GM19468 (cell line): ENCODE data around the gene TAS2R19.
"Not testable (repeated sequence)": the region's sequence is repeated elsewhere in the genome, so short reads cannot be mapped to it uniquely, and the experiment has no call there.

Experiments
- ATAC-seq: cut with Tn5 transposase; IDR thresholded peaks from one replicate; pipeline ENCODE4 v1.9.1; 2021; ENCODE audit warnings: mild to moderate bottlenecking, moderate library complexity, moderate number of reproducible peaks; ENCODE audit not compliant: unreplicated experiment; ENCODE audit errors: extremely low read depth

The TAS2R19 gene

GRCh38 chr12:11022520-11022919 lies at the start of gene TAS2R19:
Gene TAS2R19, minus strand, starts transcription at chr12:11022620. Its CDS starts 49 bp downstream, at chr12:11022571.
- no peak for ATAC-seq

DNA sequence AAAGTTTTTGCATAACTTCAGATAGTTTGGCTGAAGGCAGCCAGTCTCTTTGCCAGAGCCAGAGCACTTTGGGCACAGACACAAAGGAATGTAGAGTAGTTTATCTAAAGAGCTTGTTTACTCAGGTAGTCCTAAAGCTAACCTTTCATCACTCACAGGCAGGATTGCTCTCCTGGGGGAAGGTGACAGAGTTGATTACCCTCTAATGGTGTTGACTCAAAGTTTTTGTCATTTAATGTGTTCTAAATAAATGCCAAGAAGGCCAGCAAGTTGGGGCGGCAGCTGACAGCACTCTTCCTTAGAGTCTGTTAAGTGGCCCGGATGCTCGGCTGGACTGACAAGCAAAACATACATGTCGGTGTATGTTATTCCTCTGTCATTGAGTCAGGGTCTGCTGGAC lies 49.0 kb upstream of the TAS2R19 start:
- no peak for ATAC-seq

DNA sequence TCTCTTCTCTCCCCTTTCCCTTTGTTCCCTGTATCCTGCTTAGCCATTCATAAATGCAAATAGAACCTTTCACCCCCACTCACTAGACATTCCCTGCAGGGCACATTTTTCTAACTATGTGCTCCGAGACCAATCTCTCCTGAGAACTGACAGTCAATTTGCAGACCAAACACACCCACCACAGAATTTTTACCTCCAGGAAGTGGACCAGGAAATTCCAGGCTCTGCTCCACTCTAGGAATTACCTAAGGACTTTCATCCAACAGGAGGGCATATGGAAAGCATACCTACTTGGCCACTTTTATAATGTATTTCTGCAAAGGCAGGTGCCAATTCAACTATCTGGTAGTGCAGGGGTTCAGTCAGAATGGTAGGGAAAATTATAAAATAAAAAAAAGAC lies 48.6 kb upstream of the TAS2R19 start:
- ATAC-seq = no peak

DNA sequence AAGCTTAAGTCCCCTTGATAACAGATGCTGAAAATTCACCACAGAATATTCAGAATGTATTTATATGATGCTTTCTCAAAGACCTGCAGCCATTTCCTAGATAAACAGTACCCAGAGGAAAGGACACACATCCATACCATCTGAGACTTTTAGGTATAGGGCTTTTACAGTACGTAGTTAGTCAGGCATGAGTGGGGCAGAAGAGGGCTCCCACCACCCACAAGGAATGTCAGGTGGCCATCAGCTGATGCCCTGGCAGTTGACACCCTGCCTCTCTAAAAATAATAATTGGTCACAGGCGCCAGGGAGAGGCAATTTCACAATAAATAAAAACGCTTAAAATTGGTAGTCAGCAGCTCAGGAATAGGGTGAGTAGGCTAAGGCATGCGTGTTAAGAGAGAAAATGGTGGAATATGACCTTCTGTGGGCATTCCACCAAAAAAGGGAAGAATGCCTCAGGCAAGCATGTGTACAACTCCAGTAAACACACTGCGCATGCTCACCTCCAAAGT lies 47.5 kb upstream of the TAS2R19 start:
- no peak for ATAC-seq

- ATAC-seq = no peak
These were observed 45.1 kb upstream of the TAS2R19 start for GRCh38 chr12:11067514-11067913.

GRCh38 chr12:11062194-11062593 lies 39.8 kb upstream of the TAS2R19 start, which contains the start of gene TAS2R46:
Gene TAS2R46, minus strand, starts transcription at chr12:11062294. Its CDS starts 0 bp downstream, at chr12:11062294.
- ATAC-seq = not testable (repeated sequence)

GRCh38 chr12:11059784-11060183 lies 37.4 kb upstream of the TAS2R19 start:
- ATAC-seq = no peak

DNA sequence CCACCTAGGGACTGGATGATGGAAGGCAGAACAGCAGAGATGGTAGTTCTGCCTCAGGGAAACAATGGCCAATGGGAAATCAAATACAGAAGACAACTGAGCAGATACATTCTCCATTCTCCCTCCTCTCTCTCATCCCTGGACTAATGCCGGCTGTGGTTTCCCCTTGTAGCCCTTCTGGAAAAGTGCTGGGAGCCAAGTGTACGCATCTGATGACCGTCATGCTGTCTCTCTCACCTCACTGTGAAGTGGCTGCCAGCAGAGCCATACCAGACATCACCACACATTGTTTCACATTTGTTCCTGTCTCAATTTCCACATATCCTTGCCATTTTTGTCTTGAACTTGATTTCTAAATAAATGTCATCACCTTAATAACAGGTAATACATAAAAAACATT lies 36.6 kb upstream of the TAS2R19 start:
- ATAC-seq = no peak

DNA sequence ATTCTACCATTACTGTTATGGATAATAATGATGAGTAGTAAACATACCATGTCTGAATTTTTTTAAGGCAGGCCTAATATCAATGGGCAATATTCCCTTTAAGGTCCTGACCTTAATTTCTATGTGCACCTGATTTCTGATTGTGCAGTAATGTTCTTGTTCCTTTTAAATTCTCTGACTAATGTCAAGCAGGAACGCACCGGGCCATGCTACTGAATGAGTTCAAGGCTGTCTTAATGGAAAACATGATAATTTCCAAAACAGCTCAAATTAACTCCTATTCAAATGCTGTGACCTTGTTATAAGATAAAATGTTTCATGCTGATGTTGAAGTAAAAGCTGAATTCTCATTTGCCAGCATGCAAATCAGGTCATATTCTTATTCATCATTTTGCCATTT lies 32.9 kb upstream of the TAS2R19 start:
- no peak for ATAC-seq

GRCh38 chr12:11049806-11050531 lies 27.5 kb upstream of the TAS2R19 start:
- ATAC-seq = not testable (repeated sequence)

DNA sequence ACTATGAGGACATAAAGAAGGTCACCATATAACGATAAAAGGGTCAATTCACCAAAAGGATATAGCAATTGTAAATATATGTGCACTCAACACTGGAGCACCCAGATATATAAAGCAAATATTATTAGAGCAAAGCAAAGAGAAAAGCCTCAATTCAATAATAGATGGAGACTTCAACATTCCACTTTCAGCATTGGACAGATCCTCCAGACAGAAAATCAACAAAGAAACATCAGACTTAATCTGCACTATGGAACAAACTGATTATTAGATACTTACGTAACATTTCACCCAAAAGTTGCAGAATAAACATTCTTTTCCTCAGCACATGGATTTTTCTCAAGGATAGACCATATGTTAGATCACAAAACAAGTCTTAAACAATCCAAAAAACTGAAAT lies 18.9 kb upstream of the TAS2R19 start:
- not testable (repeated sequence) for ATAC-seq

- ATAC-seq = no peak
These were observed 17.7 kb upstream of the TAS2R19 start for GRCh38 chr12:11040162-11040561.

DNA sequence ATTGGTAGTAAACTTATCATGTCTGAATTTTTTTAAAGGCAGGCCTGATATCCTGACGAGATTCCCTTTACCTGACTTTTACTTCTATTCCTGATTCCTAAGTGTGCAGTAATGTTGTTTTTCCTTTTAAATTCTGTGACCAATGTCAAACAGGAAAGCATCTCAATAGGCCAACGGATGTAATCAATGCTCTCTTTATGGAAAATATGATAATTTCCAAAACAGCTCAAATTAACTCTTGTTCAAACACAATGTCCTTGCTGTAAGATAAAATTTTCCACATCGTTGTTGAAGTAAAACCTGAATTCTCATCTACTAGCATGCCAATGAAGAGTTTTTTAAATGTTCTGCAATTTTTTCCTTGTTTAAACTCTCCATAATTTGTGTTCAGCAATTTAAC lies 16.8 kb upstream of the TAS2R19 start:
- no peak for ATAC-seq

- not testable (repeated sequence) for ATAC-seq
These were observed 11.5 kb upstream of the TAS2R19 start for GRCh38 chr12:11033959-11034358.

DNA sequence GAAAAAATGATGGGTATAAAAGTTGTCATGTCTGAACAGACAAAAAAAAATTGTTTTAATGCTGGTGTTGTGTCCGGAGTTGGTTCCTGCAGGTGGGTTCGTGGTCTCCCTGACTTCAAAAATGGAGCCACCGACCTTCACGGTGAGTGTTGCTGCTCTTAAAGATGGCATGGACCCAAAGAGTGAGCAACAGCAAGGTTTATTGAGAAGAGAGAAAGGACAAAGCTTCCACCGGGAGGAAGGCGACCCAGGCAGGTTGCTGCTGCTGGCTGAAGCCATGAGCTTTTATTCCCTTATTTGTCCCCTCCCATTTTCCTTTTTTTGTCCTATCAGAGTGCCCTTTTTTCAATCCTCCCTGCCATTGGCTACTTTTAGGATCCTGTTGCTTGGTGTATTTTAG lies 8.9 kb upstream of the TAS2R19 start, which contains the start of gene TAS2R31:
Gene TAS2R31 (minus strand): TSS at position 101 of the 400 bp plus-strand sequence. CDS start 72 bp downstream, at position 29.
- ATAC-seq = no peak

GRCh38 chr12:11026118-11026517 lies 3.7 kb upstream of the TAS2R19 start:
- ATAC-seq = no peak

GRCh38 chr12:11023387-11023786 lies 967 bp upstream of the TAS2R19 start:
- no peak for ATAC-seq

DNA sequence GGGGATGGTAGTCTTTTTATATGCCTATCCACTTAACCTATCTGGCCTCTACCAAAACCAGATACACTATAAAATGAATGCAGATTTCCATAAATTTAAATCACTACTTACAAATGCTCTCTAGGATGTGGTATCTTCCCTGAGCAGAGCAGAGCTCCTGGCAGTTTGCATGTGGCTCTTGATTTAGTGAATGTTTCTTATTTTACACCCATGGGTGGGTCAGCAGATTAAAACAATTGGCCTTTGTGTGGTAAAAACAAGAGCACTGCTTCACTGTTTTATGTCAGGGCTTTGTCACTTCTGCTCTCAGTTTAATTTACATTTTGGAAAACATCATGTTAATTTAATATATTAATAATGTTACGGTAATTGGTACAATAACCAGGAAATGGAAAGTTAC lies 5.5 kb downstream of the TAS2R19 start:
- ATAC-seq = no peak

DNA sequence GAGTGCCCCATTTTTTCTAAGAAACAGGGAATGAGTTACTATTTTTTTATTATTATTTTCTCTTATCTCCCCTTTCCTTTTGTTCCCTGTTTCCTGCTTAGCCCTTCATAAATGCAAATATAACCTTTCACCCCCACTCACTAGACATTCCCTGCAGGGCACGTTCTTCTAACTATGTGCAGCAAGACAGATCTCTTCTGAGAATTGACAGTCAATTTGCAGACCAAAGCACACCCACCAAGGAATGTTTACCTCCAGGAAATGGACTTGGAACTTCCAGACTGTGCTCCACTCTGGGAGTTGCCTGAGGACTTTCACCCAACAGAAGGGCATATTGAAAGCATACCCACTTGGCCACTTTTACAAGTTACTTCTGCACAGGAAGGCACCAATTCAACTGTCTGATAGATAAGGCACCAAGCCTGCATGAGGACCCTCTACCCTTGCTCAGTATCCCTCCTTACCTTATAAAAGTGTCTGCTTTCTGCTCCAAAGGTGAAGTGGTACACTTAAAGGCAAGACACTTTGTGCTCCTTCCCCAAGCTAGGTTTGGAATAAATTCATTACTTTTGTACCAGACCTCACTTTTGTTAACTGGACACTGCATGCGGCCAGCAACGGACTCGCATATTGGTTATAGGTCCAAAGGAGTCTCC lies 6.5 kb downstream of the TAS2R19 start:
- ATAC-seq = no peak

DNA sequence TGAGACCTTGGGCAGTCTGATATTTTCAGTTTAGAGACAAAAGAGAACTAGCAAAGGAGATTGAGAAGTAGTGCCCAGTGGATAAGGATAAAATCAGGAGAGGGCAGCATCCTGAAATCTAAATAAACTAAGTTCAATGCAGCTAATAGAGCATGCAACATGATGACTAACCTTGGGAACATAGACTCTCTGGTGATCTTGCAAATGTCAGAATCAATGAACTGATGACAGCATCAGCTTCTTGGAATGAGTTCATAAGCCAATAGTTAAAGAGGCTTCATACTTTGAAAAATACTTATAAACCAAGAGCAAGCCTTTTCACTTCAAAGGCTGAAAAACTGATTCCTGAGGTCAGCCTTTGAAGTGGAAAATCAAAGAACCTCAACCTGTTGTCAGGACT lies 8.2 kb downstream of the TAS2R19 start:
- ATAC-seq = no peak

- ATAC-seq = no peak
These were observed 14.8 kb downstream of the TAS2R19 start for GRCh38 chr12:11007608-11008007.
